SU-DHL-6 (cell line): Measurements from ENCODE around the gene SEZ6L2.

Experiments used
- H2AFZ ChIP-seq: fragments of 200-600 bp; sonication (generic); 2 replicates; pipeline ENCODE4 v1.6.1; 2014; ENCODE audit warnings: low read depth, mild to moderate bottlenecking, moderate library complexity, mixed read lengths, antibody characterized with exemption, low read length; ENCODE audit not compliant: severe bottlenecking
- H3F3A ChIP-seq: fragments of 200-600 bp; shearing (Covaris generic); 2 replicates; pipeline ENCODE4 v1.6.0; 2016; ENCODE audit warnings: antibody characterized with exemption, mild to moderate bottlenecking; ENCODE audit not compliant: insufficient read depth
- H3K27ac ChIP-seq: fragments of 200-600 bp; sonication (generic); 2 replicates; pipeline ENCODE4 v1.5.1; 2016; ENCODE audit warnings: low read depth, mild to moderate bottlenecking, low read length, moderate library complexity, mixed read lengths
- H3K27me3 ChIP-seq: fragments of 200-600 bp; sonication (generic), shearing (Covaris generic); 2 replicates; pipeline ENCODE4 v1.6.0; 2014; ENCODE audit warnings: mild to moderate bottlenecking, low read length
- H3K36me3 ChIP-seq: fragments of 200-600 bp; sonication (generic); 2 replicates; pipeline ENCODE4 v1.6.1; 2014; ENCODE audit warnings: mild to moderate bottlenecking, low read length, mixed read lengths
- H3K4me2 ChIP-seq: fragments of 300-600, 200-600 bp; shearing (Covaris generic), sonication (generic); 2 replicates; pipeline ENCODE4 v1.6.0; 2014; ENCODE audit warnings: low read length, low read depth, mild to moderate bottlenecking; ENCODE audit not compliant: poor library complexity, severe bottlenecking
- H3K4me3 ChIP-seq: fragments of 200-600 bp; sonication (generic); 2 replicates; pipeline ENCODE4 v1.5.1; 2014; ENCODE audit warnings: antibody characterized with exemption, low read length, mild to moderate bottlenecking, mixed read lengths; ENCODE audit not compliant: insufficient read depth, poor library complexity, severe bottlenecking
- H3K79me2 ChIP-seq: fragments of 200-600 bp; sonication (generic); 2 replicates; pipeline ENCODE4 v1.6.1; 2014; ENCODE audit warnings: mild to moderate bottlenecking, low read length, moderate library complexity; ENCODE audit not compliant: insufficient read depth
- H3K9ac ChIP-seq: fragments of 200-600 bp; sonication (generic); 2 replicates; pipeline ENCODE4 v1.7.0; 2014; ENCODE audit warnings: mild to moderate bottlenecking, low read length
- H3K9me2 ChIP-seq: fragments of 200-600 bp; sonication (generic); replicated peaks from 2 replicates; pipeline ENCODE4 v1.6.1; 2014; ENCODE audit warnings: low read length; ENCODE audit not compliant: insufficient read depth
- H3K9me3 ChIP-seq: fragments of 200-600 bp; sonication (generic); 2 replicates; pipeline ENCODE4 v1.6.1; 2014; ENCODE audit warnings: low read length, mixed read lengths; ENCODE audit not compliant: insufficient read depth
- H4K20me1 ChIP-seq: fragments of 200-600 bp; sonication (generic); 2 replicates; pipeline ENCODE4 v1.6.1; 2014; ENCODE audit warnings: low read depth, mild to moderate bottlenecking, antibody characterized with exemption, low read length, moderate library complexity, mixed read lengths
- CTCF ChIP-seq: fragments of 200-600 bp; sonication (generic); IDR thresholded peaks from one replicate; pipeline ENCODE4 v1.5.1; 2017; ENCODE audit warnings: antibody characterized with exemption, mild to moderate bottlenecking, low read length, moderate library complexity; ENCODE audit not compliant: insufficient read depth, poor library complexity, severe bottlenecking
- EZH2phosphoT487 ChIP-seq: fragments of 200-600 bp; sonication (generic), shearing (Covaris generic); conservative IDR thresholded peaks from 2 replicates; pipeline ENCODE4 v1.6.1; 2018; ENCODE audit warnings: mild to moderate bottlenecking, antibody characterized with exemption, low read length, moderate library complexity, mixed read lengths

Gene SEZ6L2

GRCh38 chr16:29830774-29831173 lies 68.6 kb downstream of the SEZ6L2 start:
- Histone ChIP-seq H3K4me3 (no peak overlapping the region), H3K27me3 (no peaks in the 10 kb centered on the region)

GRCh38 chr16:29826342-29826695 lies 73.0 kb downstream of the SEZ6L2 start:
- H3K79me2 ChIP-seq, result no peaks in the 10 kb centered on the region
- H2AFZ ChIP-seq, result no peak overlapping the region
- H3K27me3 ChIP-seq, result no peaks in the 10 kb centered on the region
- H4K20me1 ChIP-seq, result no peaks in the 10 kb centered on the region
- no peaks in the 10 kb centered on the region for H3K9me2 ChIP-seq
- no peak overlapping the region for H3K27ac ChIP-seq
- no peaks in the 10 kb centered on the region for H3F3A ChIP-seq
- no peak overlapping the region for H3K9ac ChIP-seq
- no peak overlapping the region for H3K4me3 ChIP-seq
- no peak overlapping the region for H3K4me2 ChIP-seq
- TF ChIP-seq EZH2phosphoT487 (no peak), CTCF (no peak)
- H3K9me3 ChIP-seq, result no peaks in the 10 kb centered on the region
- no peaks in the 10 kb centered on the region for H3K36me3 ChIP-seq

More at GRCh38 chr16:29830774-29831173, 68.6 kb downstream of the SEZ6L2 start:
- Histone ChIP-seq H3K9me2 (no peaks in the 10 kb centered on the region), H3K4me2 (no peak overlapping the region), H3F3A (no peaks in the 10 kb centered on the region), H4K20me1 (no peaks in the 10 kb centered on the region), H3K9ac (no peak overlapping the region), H3K79me2 (no peaks in the 10 kb centered on the region), H2AFZ (no peak overlapping the region), H3K36me3 (no peaks in the 10 kb centered on the region), H3K9me3 (no peaks in the 10 kb centered on the region), H3K27ac (no peak overlapping the region)
- no peak for TF ChIP-seq CTCF
- no peak for TF ChIP-seq EZH2phosphoT487

- Histone ChIP-seq H2AFZ (no peak overlapping the region), H3K27me3 (no peaks in the 10 kb centered on the region), H3K36me3 (no peaks in the 10 kb centered on the region), H3K9ac (no peak overlapping the region), H3K4me3 (no peak overlapping the region), H3K4me2 (no peak overlapping the region), H3K27ac (no peak overlapping the region), H4K20me1 (no peaks in the 10 kb centered on the region), H3K9me3 (no peaks in the 10 kb centered on the region), H3F3A (no peaks in the 10 kb centered on the region), H3K9me2 (no peaks in the 10 kb centered on the region), H3K79me2 (no peaks in the 10 kb centered on the region)
- TF ChIP-seq EZH2phosphoT487 (no peak), CTCF (no peak)
Measured at GRCh38 chr16:29825145-29826044, 74.0 kb downstream of the SEZ6L2 start.
